GM10847 (cell line): Measurements from ENCODE around the gene GMDS.

Source experiments
- POLR2A ChIP-seq: IDR thresholded peaks from 2 replicates; pipeline ENCODE4 v1.6.1; 2011; ENCODE audit not compliant: insufficient read length; ENCODE audit errors: extremely low read depth

Gene GMDS

GRCh38 chr6:1599469-1599868 is 645.9 kb downstream of the GMDS start:
- no peak for TF ChIP-seq POLR2A

GRCh38 chr6:1598886-1599285 is 646.5 kb downstream of the GMDS start:
- TF ChIP-seq POLR2A = no peak

- TF ChIP-seq POLR2A = no peak
Observed at GRCh38 chr6:1598433-1598832, 647.0 kb downstream of the GMDS start.

- TF ChIP-seq POLR2A = no peak
Observed at GRCh38 chr6:1597924-1598323, 647.5 kb downstream of the GMDS start.

GRCh38 chr6:1597121-1597744 is 648.2 kb downstream of the GMDS start:
- TF ChIP-seq POLR2A = no peak

- TF ChIP-seq POLR2A = no peak
Observed at GRCh38 chr6:1596088-1596852, 649.1 kb downstream of the GMDS start.

GRCh38 chr6:1595271-1596087 is 649.9 kb downstream of the GMDS start:
- no peak for TF ChIP-seq POLR2A

GRCh38 chr6:1594445-1595200 is 650.8 kb downstream of the GMDS start:
- no peak for TF ChIP-seq POLR2A

- TF ChIP-seq POLR2A = no peak
Observed at GRCh38 chr6:1593958-1594314, 651.5 kb downstream of the GMDS start.

- TF ChIP-seq POLR2A = no peak
Observed at GRCh38 chr6:1593286-1593957, 652.0 kb downstream of the GMDS start.

- no peak for TF ChIP-seq POLR2A
Observed at GRCh38 chr6:1592852-1593251, 652.6 kb downstream of the GMDS start.

GRCh38 chr6:1591926-1592325 is 653.5 kb downstream of the GMDS start:
- TF ChIP-seq POLR2A = no peak

GRCh38 chr6:1591243-1591642 is 654.2 kb downstream of the GMDS start:
- TF ChIP-seq POLR2A = no peak

- TF ChIP-seq POLR2A = no peak
Observed at GRCh38 chr6:1590580-1590979, 654.8 kb downstream of the GMDS start.

GRCh38 chr6:1589208-1589607 is 656.2 kb downstream of the GMDS start:
- TF ChIP-seq POLR2A = no peak
